NT2/D1 (cell line): ENCODE data around the gene SMIM28.

Experiments used
- SUZ12 ChIP-seq: IDR thresholded peaks from 2 replicates; pipeline ENCODE4 v1.6.1; 2011; ENCODE audit not compliant: insufficient read length, insufficient read depth; ENCODE audit errors: extremely low read depth
- ZNF274 ChIP-seq: IDR thresholded peaks from 2 replicates; pipeline ENCODE4 v1.6.1; 2011; ENCODE audit warnings: mild to moderate bottlenecking, low read depth, low read length

GRCh38 chr6:138341176-138341575 lies 36.5 kb upstream of the SMIM28 start:
- TF ChIP-seq ZNF274 (no peak), SUZ12 (no peak)
